ENCODE data around the gene SYVN1. TPM values are rescaled to one million over a fixed set of nuclear protein-coding genes. Genes with fewer than 3 reads are reported as not detected.

The SYVN1 gene
- total and polyA plus RNA-seq, 12 donors = 9.7 to 124 (median 59.9) TPM

GRCh38 chr11:65102142-65103095 is 31.9 kb downstream of the SYVN1 start:
- TF ChIP-seq, protein P1, sequence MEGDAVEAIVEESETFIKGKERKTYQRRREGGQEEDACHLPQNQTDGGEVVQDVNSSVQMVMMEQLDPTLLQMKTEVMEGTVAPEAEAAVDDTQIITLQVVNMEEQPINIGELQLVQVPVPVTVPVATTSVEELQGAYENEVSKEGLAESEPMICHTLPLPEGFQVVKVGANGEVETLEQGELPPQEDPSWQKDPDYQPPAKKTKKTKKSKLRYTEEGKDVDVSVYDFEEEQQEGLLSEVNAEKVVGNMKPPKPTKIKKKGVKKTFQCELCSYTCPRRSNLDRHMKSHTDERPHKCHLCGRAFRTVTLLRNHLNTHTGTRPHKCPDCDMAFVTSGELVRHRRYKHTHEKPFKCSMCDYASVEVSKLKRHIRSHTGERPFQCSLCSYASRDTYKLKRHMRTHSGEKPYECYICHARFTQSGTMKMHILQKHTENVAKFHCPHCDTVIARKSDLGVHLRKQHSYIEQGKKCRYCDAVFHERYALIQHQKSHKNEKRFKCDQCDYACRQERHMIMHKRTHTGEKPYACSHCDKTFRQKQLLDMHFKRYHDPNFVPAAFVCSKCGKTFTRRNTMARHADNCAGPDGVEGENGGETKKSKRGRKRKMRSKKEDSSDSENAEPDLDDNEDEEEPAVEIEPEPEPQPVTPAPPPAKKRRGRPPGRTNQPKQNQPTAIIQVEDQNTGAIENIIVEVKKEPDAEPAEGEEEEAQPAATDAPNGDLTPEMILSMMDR (IDR thresholded peaks at IDR 0.05) = no peak
- no peak for TF ChIP-seq POLR2A (IDR thresholded peaks at IDR 0.05)
- H3K9me3 ChIP-seq (replicated peaks in 1 of 3) = no peaks in the 10 kb centered on the region
- H3K27me3 ChIP-seq = no peaks in the 10 kb centered on the region
- no peak for DNase-seq
- 62 to 80% (median 75%) methylated on average over 8 of the region's 8 CpGs for WGBS, 4 donors
- H3K4me3 ChIP-seq = no peak overlapping the region
- intact Hi-C loops (cut with DNase I) = no loop called here
- H3K4me1 ChIP-seq (replicated peaks in 1 of 2) = peaks cover 21 to 33% of the 10 kb centered on the region in 2 donors
- peak overlapping the region in 4 of 5 donors; percentile 9 to 87 (median 51) for H3K27ac ChIP-seq
- H3K36me3 ChIP-seq (replicated peaks in 1 of 2) = peaks cover 0 to 14% of the 10 kb centered on the region in 2 donors

- Histone ChIP-seq H3K27ac (peak overlapping the region in 3 of 5 donors; percentile 3 to 87 (median 31)), H3K4me3 (no peak overlapping the region), H3K9me3 (replicated peaks in 1 of 3) (no peaks in the 10 kb centered on the region), H3K4me1 (replicated peaks in 1 of 2) (peaks cover 29 to 41% of the 10 kb centered on the region in 2 donors), H3K36me3 (replicated peaks in 1 of 2) (peaks cover 0 to 13% of the 10 kb centered on the region in 2 donors), H3K27me3 (no peaks in the 10 kb centered on the region)
- WGBS, 4 donors = 77 to 87% (median 83%) methylated on average over 6 of the region's 6 CpGs
- intact Hi-C loops (cut with DNase I) = no loop called here
- TF ChIP-seq, protein P1 (IDR thresholded peaks at IDR 0.05) = peak in 1 of 6 experiments; percentile 18
- TF ChIP-seq POLR2A (IDR thresholded peaks at IDR 0.05) = no peak
- no peak for DNase-seq
Observed at GRCh38 chr11:65100674-65101350, 33.5 kb downstream of the SYVN1 start.

DNA sequence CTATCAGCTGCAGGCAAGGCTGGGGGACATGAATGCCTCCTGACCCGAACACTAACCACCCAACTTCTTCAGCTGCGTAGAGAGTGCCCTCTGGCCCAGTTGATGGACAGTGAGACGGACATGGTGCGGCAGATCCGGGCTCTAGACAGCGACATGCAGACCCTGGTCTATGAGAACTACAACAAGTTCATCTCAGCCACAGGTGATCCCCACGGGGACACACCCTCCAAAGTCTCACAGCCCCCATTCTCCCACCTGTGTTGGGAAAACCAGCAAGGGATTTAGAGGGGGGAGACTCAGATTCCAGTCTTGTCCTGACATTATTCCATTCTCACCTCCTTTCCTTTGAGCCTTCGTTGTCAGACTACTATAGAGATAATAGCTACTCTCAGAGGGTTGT is 37.4 kb downstream of the SYVN1 start:
- no peaks in the 10 kb centered on the region for H3K9me3 ChIP-seq (replicated peaks in 1 of 3)
- H3K27ac ChIP-seq = peak overlapping the region; percentile 81 to 95 (median 92)
- TF ChIP-seq, protein P1 (IDR thresholded peaks at IDR 0.05) = no peak
- no peak for TF ChIP-seq POLR2A (IDR thresholded peaks at IDR 0.05)
- intact Hi-C loops (cut with DNase I) = no loop called here
- peaks cover 0 to 13% of the 10 kb centered on the region in 2 donors for H3K36me3 ChIP-seq (replicated peaks in 1 of 2)
- WGBS, 4 donors = 28 to 53% (median 37%) methylated on average over 2 to 8 of the region's 8 CpGs
- H3K4me1 ChIP-seq (replicated peaks in 1 of 2) = peaks cover 9 to 11% of the 10 kb centered on the region in 2 donors
- DNase-seq = no peak
- no peaks in the 10 kb centered on the region for H3K27me3 ChIP-seq
- H3K4me3 ChIP-seq = peak overlapping the region in 2 of 4 donors; percentile 80 to 84
